ENCODE measurements around the gene CYLD.

- TF ChIP-seq EZH2 (IDR thresholded peaks at IDR 0.05; ENCODE audit: insufficient read depth, poor library complexity, severe bottlenecking) (no peak), EZH2phosphoT487 (IDR thresholded peaks at IDR 0.05; ENCODE audit: insufficient read depth, low read depth) (no peak)
Measured at GRCh38 chr16:50835358-50836060, 93.6 kb downstream of the CYLD start.
